ENCODE measurements around the gene GSTM4. TPM values are rescaled to one million over a fixed set of nuclear protein-coding genes. Genes with fewer than 3 reads are reported as not detected.

Gene GSTM4
- total and polyA plus RNA-seq, 4 donors, result 12.2 to 42.8 (median 30.9) TPM

DNA sequence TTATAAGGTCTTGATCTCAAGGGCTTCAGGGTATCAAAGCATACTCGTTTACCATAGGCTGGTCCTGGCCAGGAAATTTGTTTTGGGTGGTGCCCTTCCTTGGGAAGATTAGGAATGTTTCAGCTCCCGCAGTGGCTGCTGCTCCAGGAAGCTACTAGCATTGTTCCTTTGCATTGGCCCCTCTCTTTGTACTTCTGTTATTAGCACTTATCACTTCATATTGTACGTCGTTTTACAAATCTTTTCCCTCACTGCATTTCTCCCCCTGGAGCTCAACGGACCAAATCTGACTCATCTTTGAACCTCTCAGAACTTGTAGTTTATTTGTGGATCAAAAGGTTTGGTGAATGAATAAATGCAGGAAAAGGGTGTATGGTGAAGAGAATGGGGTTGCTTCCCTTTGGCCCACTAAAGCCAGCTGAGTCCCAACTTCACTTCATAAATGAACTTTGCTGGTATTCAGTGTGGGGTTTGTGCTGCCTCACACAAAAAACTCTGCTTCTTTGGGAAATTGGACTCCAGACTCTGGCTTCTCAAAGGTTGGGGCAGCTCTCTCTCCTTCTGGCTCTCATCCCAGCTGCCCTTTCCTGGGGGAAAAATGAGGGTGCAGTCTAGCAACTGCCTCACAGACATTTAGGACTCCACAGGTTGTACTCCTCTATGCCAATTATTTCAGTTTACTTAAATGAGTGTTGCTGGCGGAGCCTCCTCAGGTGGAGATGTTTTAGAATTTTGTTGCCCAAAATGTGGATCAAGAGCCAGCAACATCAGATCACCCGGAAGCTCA, 42.3 kb upstream of the GSTM4 start:
- H3K9me3 ChIP-seq (ENCODE audit: control insufficient read depth in 4 of 4, low read length in 3 of 4), result no peaks in the 10 kb centered on the region
- no peak overlapping the region for H3K27ac ChIP-seq (ENCODE audit: low read depth in 1 of 2, low read length in 2 of 2)
- H3K27me3 ChIP-seq (ENCODE audit: control insufficient read depth in 4 of 4, insufficient read depth in 4 of 4, low read length in 3 of 4), result no peaks in the 10 kb centered on the region
- peaks cover 2 to 25% (median 15%) of the 10 kb centered on the region in 4 donors for H3K4me1 ChIP-seq (ENCODE audit: control insufficient read depth in 4 of 4, insufficient read depth in 4 of 4, low read length in 3 of 4)
- DNase-seq (ENCODE audit: low spot score), result no peak
- no peak for TF ChIP-seq ATF3 (IDR thresholded peaks at IDR 0.05)
- peak; percentile 41 for TF ChIP-seq NR2F2 (IDR thresholded peaks at IDR 0.05)
- TF ChIP-seq, protein P1, sequence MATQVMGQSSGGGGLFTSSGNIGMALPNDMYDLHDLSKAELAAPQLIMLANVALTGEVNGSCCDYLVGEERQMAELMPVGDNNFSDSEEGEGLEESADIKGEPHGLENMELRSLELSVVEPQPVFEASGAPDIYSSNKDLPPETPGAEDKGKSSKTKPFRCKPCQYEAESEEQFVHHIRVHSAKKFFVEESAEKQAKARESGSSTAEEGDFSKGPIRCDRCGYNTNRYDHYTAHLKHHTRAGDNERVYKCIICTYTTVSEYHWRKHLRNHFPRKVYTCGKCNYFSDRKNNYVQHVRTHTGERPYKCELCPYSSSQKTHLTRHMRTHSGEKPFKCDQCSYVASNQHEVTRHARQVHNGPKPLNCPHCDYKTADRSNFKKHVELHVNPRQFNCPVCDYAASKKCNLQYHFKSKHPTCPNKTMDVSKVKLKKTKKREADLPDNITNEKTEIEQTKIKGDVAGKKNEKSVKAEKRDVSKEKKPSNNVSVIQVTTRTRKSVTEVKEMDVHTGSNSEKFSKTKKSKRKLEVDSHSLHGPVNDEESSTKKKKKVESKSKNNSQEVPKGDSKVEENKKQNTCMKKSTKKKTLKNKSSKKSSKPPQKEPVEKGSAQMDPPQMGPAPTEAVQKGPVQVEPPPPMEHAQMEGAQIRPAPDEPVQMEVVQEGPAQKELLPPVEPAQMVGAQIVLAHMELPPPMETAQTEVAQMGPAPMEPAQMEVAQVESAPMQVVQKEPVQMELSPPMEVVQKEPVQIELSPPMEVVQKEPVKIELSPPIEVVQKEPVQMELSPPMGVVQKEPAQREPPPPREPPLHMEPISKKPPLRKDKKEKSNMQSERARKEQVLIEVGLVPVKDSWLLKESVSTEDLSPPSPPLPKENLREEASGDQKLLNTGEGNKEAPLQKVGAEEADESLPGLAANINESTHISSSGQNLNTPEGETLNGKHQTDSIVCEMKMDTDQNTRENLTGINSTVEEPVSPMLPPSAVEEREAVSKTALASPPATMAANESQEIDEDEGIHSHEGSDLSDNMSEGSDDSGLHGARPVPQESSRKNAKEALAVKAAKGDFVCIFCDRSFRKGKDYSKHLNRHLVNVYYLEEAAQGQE (IDR thresholded peaks at IDR 0.05), result no peak
- TF ChIP-seq FOXA2 (IDR thresholded peaks at IDR 0.05), result no peak
- TF ChIP-seq YY1 (IDR thresholded peaks at IDR 0.05), result no peak
- TF ChIP-seq FOXA1 (IDR thresholded peaks at IDR 0.05), result no peak
- H3K36me3 ChIP-seq (ENCODE audit: control insufficient read depth in 4 of 4, insufficient read depth in 3 of 4, low read depth in 1 of 4, low read length in 3 of 4), result no peaks in the 10 kb centered on the region
- no peak overlapping the region for H3K4me3 ChIP-seq (ENCODE audit: low read depth in 1 of 3, low read length in 3 of 3)
- WGBS, result 79% methylated on average over 7 of the region's 7 CpGs
- H3K9ac ChIP-seq (ENCODE audit: low read depth in 1 of 2, low read length in 2 of 2), result no peak overlapping the region

DNA sequence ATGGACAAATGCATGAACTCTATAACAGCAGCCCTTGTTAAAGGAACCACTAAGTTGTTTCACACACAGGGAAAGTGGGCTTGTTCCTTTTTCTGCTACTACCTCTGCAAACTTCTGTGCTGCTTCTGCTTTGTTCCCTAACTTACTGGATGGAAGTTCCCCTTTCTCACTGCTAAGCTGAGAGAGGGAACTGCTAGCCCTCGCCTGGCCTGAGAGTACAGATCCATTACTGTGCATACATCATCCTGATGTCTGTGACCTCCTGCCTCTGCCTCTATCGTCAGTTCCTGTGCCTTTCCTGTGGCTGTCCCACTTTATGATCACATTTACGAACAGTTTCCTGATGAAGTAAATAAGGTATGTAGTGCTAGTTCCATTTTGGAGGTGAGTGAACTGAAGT, 40.0 kb upstream of the GSTM4 start:
- H3K9me3 ChIP-seq (ENCODE audit: control insufficient read depth in 4 of 4, low read length in 3 of 4), result no peaks in the 10 kb centered on the region
- H3K36me3 ChIP-seq (ENCODE audit: control insufficient read depth in 4 of 4, insufficient read depth in 3 of 4, low read depth in 1 of 4, low read length in 3 of 4), result no peaks in the 10 kb centered on the region
- no peak for DNase-seq (ENCODE audit: low spot score)
- H3K4me1 ChIP-seq (ENCODE audit: control insufficient read depth in 4 of 4, insufficient read depth in 4 of 4, low read length in 3 of 4), result peaks cover 4 to 35% (median 26%) of the 10 kb centered on the region in 4 donors
- no peaks in the 10 kb centered on the region for H3K27me3 ChIP-seq (ENCODE audit: control insufficient read depth in 4 of 4, insufficient read depth in 4 of 4, low read length in 3 of 4)
- peak overlapping the region; percentile 46 to 71 for H3K27ac ChIP-seq (ENCODE audit: low read depth in 1 of 2, low read length in 2 of 2)
- H3K9ac ChIP-seq (ENCODE audit: low read depth in 1 of 2, low read length in 2 of 2), result no peak overlapping the region
- 46% methylated on average over 3 of the region's 3 CpGs for WGBS
- H3K4me3 ChIP-seq (ENCODE audit: low read depth in 1 of 3, low read length in 3 of 3), result no peak overlapping the region
- TF ChIP-seq GABPA (IDR thresholded peaks at IDR 0.05 in 1 of 2, conservative IDR thresholded peaks at IDR 0.05 in 1 of 2), result peak in 1 of 2 donors; percentile 35
- TF ChIP-seq TAF1 (conservative IDR thresholded peaks at IDR 0.05), result peak; percentile 26
- TF ChIP-seq NR2F2 (IDR thresholded peaks at IDR 0.05), result no peak
- no peak for TF ChIP-seq EGR1 (IDR thresholded peaks at IDR 0.05; ENCODE audit: low read depth in 2 of 2)

DNA sequence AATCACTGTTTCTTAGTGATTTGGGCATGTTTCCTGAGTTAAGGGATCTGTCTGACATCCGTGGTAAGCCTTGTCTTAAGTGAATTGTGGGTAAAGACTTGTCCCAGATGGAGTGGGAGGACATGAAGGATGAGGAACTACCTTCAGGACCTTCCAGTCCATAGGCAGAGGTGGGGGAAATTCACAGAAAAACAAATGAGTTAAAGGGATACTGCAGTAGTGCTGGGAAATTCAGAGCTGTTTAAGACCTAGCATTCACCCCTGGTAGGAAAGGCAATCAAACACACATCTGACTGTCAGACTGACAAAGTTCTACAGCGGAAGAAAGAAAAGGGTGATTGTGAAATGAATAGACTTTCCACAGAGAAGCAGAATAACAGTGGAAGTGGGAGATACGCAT, 39.5 kb upstream of the GSTM4 start:
- Histone ChIP-seq H3K4me3 (ENCODE audit: low read depth in 1 of 3, low read length in 3 of 3) (no peak overlapping the region), H3K27me3 (ENCODE audit: control insufficient read depth in 4 of 4, insufficient read depth in 4 of 4, low read length in 3 of 4) (no peaks in the 10 kb centered on the region), H3K27ac (ENCODE audit: low read depth in 1 of 2, low read length in 2 of 2) (peak overlapping the region; percentile 46 to 71), H3K9ac (ENCODE audit: low read depth in 1 of 2, low read length in 2 of 2) (no peak overlapping the region), H3K9me3 (ENCODE audit: control insufficient read depth in 4 of 4, low read length in 3 of 4) (no peaks in the 10 kb centered on the region), H3K36me3 (ENCODE audit: control insufficient read depth in 4 of 4, insufficient read depth in 3 of 4, low read depth in 1 of 4, low read length in 3 of 4) (no peaks in the 10 kb centered on the region), H3K4me1 (ENCODE audit: control insufficient read depth in 4 of 4, insufficient read depth in 4 of 4, low read length in 3 of 4) (peaks cover 5 to 39% (median 28%) of the 10 kb centered on the region in 4 donors)
- WGBS, result 52% methylated on average over 3 of the region's 3 CpGs
- DNase-seq (ENCODE audit: low spot score), result no peak
- no peak for TF ChIP-seq ZBTB33 (IDR thresholded peaks at IDR 0.05)
- TF ChIP-seq, protein P2, sequence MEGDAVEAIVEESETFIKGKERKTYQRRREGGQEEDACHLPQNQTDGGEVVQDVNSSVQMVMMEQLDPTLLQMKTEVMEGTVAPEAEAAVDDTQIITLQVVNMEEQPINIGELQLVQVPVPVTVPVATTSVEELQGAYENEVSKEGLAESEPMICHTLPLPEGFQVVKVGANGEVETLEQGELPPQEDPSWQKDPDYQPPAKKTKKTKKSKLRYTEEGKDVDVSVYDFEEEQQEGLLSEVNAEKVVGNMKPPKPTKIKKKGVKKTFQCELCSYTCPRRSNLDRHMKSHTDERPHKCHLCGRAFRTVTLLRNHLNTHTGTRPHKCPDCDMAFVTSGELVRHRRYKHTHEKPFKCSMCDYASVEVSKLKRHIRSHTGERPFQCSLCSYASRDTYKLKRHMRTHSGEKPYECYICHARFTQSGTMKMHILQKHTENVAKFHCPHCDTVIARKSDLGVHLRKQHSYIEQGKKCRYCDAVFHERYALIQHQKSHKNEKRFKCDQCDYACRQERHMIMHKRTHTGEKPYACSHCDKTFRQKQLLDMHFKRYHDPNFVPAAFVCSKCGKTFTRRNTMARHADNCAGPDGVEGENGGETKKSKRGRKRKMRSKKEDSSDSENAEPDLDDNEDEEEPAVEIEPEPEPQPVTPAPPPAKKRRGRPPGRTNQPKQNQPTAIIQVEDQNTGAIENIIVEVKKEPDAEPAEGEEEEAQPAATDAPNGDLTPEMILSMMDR (IDR thresholded peaks at IDR 0.05; ENCODE audit: low read depth, low read length, missing input control), result no peak
- no peak for TF ChIP-seq ATF3 (IDR thresholded peaks at IDR 0.05)
- no peak for TF ChIP-seq EGR1 (IDR thresholded peaks at IDR 0.05; ENCODE audit: low read depth in 2 of 2)
- TF ChIP-seq RXRA (IDR thresholded peaks at IDR 0.05), result no peak
- TF ChIP-seq JUND (IDR thresholded peaks at IDR 0.05), result no peak
- TF ChIP-seq FOXA2 (IDR thresholded peaks at IDR 0.05), result no peak
- no peak for TF ChIP-seq TAF1 (conservative IDR thresholded peaks at IDR 0.05)
- TF ChIP-seq HNF4A (conservative IDR thresholded peaks at IDR 0.05), result no peak
